ENCODE measurements around the gene CCDC33. TPM values are rescaled to one million over a fixed set of nuclear protein-coding genes. Genes with fewer than 3 reads are reported as not detected.

Gene CCDC33
- total and polyA plus RNA-seq, 10 of the 15 experiments (the other 5 are each of a cell fraction or from before 2014, with no cell fraction given), result 0.57 to 5.8 (median 4.3) TPM

DNA sequence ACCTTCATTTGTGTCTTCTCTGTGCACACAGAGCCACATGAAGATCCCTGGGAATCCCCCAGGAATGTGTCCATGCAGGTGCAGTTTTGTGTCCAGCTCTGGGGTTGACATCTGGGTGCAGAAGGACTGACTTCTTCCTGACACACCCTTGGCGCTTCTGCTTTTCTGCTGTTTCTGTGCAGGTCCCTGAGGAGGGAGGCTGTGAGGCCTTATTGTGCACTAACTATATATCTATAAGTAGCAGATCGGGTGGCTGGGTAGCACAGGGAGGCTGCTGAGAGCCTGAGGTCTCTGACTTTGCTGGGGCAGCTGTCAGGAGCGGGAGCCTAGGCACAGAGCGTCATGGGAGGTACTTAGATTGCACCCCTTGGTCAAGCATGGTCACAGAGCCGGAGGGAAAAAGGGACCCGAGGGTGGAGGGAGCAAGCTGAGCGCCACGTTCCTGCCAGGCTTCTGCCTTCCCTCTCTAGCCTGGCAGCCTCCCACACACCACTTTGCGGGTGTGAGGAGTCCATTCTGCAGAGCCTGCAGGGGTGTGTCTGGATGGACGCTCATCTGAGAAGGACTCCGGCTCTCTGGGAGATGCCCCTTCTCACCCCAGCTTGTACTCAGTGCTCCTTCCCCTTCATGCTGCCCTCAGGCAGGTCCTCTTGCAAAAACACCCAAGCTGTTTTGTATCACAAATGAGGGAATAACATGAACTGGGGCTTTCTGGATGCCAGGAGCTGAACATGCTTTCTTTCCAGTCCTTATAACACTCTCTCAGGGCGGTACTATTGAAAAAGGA lies 23.9 kb downstream of the CCDC33 start:
- H3K9ac ChIP-seq (ENCODE audit: control insufficient read depth, insufficient read depth, low read length), result no peak overlapping the region
- TF ChIP-seq KDM1A (IDR thresholded peaks at IDR 0.05; ENCODE audit: borderline replicate concordance), result no peak
- TF ChIP-seq, protein P1, sequence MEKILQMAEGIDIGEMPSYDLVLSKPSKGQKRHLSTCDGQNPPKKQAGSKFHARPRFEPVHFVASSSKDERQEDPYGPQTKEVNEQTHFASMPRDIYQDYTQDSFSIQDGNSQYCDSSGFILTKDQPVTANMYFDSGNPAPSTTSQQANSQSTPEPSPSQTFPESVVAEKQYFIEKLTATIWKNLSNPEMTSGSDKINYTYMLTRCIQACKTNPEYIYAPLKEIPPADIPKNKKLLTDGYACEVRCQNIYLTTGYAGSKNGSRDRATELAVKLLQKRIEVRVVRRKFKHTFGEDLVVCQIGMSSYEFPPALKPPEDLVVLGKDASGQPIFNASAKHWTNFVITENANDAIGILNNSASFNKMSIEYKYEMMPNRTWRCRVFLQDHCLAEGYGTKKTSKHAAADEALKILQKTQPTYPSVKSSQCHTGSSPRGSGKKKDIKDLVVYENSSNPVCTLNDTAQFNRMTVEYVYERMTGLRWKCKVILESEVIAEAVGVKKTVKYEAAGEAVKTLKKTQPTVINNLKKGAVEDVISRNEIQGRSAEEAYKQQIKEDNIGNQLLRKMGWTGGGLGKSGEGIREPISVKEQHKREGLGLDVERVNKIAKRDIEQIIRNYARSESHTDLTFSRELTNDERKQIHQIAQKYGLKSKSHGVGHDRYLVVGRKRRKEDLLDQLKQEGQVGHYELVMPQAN (conservative IDR thresholded peaks at IDR 0.05), result no peak
- TF ChIP-seq ESRRA (IDR thresholded peaks at IDR 0.05; ENCODE audit: low read length), result no peak
- TF ChIP-seq, protein P2, sequence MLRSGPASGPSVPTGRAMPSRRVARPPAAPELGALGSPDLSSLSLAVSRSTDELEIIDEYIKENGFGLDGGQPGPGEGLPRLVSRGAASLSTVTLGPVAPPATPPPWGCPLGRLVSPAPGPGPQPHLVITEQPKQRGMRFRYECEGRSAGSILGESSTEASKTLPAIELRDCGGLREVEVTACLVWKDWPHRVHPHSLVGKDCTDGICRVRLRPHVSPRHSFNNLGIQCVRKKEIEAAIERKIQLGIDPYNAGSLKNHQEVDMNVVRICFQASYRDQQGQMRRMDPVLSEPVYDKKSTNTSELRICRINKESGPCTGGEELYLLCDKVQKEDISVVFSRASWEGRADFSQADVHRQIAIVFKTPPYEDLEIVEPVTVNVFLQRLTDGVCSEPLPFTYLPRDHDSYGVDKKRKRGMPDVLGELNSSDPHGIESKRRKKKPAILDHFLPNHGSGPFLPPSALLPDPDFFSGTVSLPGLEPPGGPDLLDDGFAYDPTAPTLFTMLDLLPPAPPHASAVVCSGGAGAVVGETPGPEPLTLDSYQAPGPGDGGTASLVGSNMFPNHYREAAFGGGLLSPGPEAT (IDR thresholded peaks at IDR 0.05; ENCODE audit: low read depth), result no peak
- TF ChIP-seq NR2F1 (conservative IDR thresholded peaks at IDR 0.05), result no peak
- TF ChIP-seq PAX8 (IDR thresholded peaks at IDR 0.05), result no peak
- TF ChIP-seq, protein P3, sequence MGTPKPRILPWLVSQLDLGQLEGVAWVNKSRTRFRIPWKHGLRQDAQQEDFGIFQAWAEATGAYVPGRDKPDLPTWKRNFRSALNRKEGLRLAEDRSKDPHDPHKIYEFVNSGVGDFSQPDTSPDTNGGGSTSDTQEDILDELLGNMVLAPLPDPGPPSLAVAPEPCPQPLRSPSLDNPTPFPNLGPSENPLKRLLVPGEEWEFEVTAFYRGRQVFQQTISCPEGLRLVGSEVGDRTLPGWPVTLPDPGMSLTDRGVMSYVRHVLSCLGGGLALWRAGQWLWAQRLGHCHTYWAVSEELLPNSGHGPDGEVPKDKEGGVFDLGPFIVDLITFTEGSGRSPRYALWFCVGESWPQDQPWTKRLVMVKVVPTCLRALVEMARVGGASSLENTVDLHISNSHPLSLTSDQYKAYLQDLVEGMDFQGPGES (IDR thresholded peaks at IDR 0.05), result no peak
- no peak for TF ChIP-seq NR2C2 (IDR thresholded peaks at IDR 0.05; ENCODE audit: borderline replicate concordance, control insufficient read depth, insufficient read length, low read depth)
- TF ChIP-seq ZNF217 (IDR thresholded peaks at IDR 0.05), result no peak
- WGBS (ENCODE audit: insufficient coverage, insufficient replicate concordance, low lambda C conversion rate, missing lambda C conversion rate), result 23% methylated on average over 12 of the region's 12 CpGs
- FAIRE-seq (no peak), ATAC-seq (no peak), DNase-seq (ENCODE audit: low read depth, low spot score) (no peak)
- H3K4me1 ChIP-seq (ENCODE audit: control insufficient read depth, insufficient read depth, low read length), result no peaks in the 10 kb centered on the region
- intact Hi-C loops (cut with micrococcal nuclease; ENCODE audit: unreplicated experiment) (no loop called here), in situ Hi-C loops (cut with MboI) (no loop called here)
- no peaks in the 10 kb centered on the region for H3K9me3 ChIP-seq (replicated peaks; ENCODE audit: control insufficient read depth, insufficient read depth, low read length)
- no peak overlapping the region for H3K27ac ChIP-seq (ENCODE audit: control insufficient read depth, insufficient read depth)
- ChIA-PET RAD21 (ENCODE audit: unreplicated experiment) (no interaction called here), SMC1A (ENCODE audit: uncharacterized antibody, unreplicated experiment) (no interaction called here), POLR2A (no interaction called here), CTCF (interaction anchor here (0.6 kb wide), 1 partner anchor 352 kb away, joined by 3 read pairs; no protein-coding TSS in a partner anchor)
- no peak overlapping the region for H3K4me3 ChIP-seq
- no peak overlapping the region for H3K4me2 ChIP-seq (ENCODE audit: control insufficient read depth, insufficient read depth)
- no peaks in the 10 kb centered on the region for H3K79me2 ChIP-seq (ENCODE audit: control insufficient read depth, insufficient read depth, low read length)
- H3K36me3 ChIP-seq (ENCODE audit: control insufficient read depth in 2 of 2, insufficient read depth in 2 of 2, low read length in 1 of 2), result no peaks in the 10 kb centered on the region
- no TSS peak for BruUV-seq (replicated peaks)
- no peaks in the 10 kb centered on the region; the same call in 1 of the 2 replicates for H4K20me1 ChIP-seq (ENCODE audit: control insufficient read depth, insufficient read depth)
- peaks cover 0 to 2% of the 10 kb centered on the region in 2 experiments; a peak in 3 of 4 replicates for H3K27me3 ChIP-seq (replicated peaks in 1 of 2; ENCODE audit: control insufficient read depth in 2 of 2, insufficient read depth in 2 of 2, low read length in 1 of 2)
- H2AFZ ChIP-seq (ENCODE audit: control insufficient read depth, low read depth, low read length), result no peak overlapping the region

All from GM12878 (cell line).